Measurements from ENCODE around the gene CEP76.
A peak's percentile ranks its signal among the peaks of the same experiment; 100 is the strongest.
"Not testable (repeated sequence)": the region's sequence is repeated elsewhere in the genome, so short reads cannot be mapped to it uniquely, and the experiment has no call there.

The CEP76 gene

GRCh38 chr18:12703096-12703567 is 609 bp upstream of the CEP76 start:
- no peak for DNase-seq

- no peak for DNase-seq
Measured at GRCh38 chr18:12701161-12701560, 1.4 kb downstream of the CEP76 start.

DNA sequence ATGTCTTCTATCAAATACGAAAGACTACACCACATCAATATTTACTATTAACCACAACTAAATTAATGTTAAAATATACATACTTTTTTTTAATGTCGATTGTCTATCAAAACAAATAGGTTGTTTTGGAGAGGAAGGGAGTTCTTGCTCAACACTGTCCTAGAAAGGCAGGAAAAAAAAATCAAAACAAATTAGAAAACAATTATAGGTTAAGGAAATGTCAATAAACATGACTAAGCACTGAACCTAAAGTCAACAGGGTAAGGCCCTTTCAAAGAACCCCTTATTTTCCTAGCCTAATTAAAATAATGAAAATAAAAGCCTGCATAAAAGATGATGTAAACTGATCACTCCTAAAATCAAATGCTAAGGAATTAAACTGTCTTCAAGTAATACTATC is 2.8 kb downstream of the CEP76 start:
- no peak for DNase-seq

DNA sequence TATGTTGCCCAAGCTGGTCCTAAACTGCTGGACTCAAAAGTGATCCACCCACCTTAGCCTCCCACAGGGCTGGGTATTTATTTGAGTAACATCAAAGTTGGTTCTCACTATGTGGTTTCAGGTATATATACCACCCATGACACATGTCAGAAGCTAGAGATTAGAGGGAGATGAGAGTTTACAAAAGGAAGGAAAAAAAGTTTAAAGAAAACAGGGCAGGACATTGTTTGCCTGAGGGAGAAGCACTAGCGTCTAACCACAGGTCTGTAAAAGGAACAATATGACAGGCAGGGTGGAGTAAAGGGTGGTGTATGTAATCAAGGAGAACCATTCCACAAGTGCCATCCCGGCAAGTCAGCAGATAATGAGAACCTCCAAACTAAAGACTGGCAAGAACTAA is 8.5 kb downstream of the CEP76 start:
- DNase-seq = no peak

DNA sequence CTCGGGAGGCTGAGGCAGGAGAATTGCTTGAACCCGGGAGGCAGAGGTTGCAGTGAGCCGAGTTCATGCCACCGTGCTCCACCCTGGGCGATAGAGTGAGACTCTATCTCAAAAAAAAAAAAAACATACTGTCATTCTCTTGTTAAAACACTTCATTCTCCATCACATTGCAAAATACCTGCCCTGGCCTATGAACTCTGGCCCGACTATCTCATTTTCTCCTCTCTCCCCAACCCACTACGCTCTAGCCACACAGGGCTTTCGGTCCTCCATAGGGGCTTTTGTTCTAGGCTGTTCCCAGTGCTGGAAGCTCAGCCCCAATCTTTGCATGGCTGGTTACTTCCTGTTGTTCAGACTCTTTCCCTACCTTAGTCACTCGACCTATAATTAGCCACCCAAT is 10.3 kb downstream of the CEP76 start:
- DNase-seq = no peak

DNA sequence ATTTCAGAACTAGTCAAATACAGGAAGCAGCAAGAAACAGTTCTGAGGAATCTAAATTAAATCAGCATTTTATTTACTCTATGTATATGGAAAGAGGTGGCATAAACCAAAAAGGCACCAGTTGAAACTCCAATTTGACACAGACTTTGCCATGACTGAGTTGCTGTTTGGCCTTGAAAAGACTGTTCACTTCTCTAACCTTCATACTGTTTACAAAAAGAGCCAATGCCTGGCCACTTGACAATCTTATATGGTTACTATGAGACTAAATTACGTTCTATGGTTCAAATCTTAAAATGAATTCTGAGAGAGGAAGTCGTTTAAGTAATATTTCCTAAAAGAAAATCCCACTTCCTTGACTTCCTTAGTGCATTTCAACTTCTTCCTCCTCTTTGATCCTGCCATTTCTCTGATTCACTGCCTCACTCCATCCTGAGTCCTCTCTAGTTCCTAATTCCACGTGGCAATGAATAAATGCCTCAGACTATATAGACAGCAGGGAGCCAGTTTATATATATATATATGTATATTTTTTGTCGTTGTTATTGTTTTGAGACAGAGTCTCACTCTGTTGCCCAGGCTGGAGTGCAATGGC is 13.2 kb downstream of the CEP76 start:
- no peak for DNase-seq

- DNase-seq = no peak
Measured at GRCh38 chr18:12686100-12686499, 16.4 kb downstream of the CEP76 start.

GRCh38 chr18:12679183-12679786 is 23.2 kb downstream of the CEP76 start:
- no peak for DNase-seq

DNA sequence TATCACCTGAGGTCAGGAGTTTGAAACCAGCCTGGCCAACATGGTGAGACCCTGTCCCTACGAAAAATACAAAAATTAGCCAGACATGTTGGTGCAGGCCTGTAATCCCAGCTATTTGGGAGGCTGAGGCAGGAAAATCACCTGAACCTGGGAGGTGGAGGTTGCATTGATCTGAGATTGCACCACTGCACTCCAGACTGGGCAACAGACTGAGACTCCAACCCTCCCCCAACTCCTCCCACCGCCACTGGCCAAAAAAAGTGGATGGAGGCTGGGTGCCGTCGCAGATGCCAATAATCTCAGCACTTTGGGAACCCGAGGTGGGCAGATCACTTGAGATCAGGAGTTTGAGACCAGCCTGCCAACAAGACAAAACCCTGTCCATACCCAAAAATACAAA is 34.5 kb downstream of the CEP76 start:
- no peak for DNase-seq

DNA sequence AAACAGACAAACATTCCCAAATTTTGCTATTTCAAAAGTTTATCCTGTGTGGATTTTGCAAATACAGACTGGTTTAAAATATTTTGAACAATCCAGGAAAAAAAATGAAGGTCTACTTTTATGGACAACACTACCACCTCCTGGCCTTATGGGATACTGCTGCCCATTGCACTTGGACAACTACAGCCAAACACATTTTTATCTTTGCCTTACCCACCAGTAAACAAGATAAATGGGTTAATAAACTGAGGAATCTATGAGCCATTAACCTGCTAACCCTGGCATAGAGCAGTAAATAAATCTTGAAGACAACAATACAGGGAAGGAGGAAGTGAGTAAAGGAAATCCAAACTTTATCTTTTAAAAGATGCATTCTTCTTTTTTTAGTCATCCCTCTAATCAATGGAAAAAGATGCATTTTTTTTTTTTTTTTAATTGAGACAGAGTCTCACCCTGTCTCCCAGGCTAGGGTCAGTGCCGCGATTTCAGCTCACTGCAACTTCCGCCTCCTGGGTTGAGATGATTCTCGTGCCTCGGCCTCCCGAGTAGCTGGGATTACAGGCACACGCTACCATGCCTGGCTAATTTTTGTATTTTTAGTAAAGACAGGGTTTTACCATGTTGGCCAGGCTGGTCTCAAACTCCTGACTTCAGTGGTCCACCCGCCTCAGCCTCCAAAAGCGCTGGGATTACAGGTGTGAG is 42.5 kb downstream of the CEP76 start:
- DNase-seq = peak; percentile 7

- DNase-seq = no peak
Measured at GRCh38 chr18:12658426-12659138, 43.9 kb downstream of the CEP76 start.

DNA sequence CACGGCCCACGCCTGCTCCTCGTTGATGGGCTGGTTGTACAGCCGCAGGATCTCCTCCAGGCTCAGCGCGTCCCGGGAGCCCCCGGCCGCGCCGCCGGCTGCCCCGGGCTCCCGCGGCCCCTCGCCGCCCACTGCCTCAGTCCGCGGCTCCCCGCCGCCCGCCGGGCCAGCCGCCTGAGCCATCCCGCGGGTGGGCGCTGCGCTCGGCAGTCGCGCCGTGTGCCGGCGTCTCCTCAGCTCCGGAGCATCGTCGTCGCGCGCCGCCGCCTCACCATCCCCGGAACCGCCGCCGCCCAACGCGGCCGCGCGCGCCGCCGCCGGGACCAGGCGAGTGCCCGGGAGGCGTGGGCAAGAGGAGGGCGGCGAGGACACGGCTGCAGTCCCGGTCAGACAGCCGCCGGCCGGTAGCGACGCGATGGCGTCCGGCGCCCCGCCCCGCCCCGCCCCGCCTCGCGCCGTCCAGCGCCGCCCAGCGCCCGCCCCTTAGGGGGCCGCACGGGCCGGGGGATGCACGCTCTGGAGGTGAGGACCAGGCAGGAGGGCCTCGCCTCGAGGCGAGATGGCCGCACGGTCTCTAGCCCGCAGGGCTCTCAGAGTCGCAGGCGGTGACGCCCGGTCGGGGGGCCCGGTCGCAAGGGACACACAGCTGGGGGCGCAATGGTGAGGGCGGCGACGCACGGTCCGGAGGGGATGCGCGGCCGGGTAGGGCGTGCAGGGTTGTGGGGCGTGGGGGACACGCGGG is 44.7 kb downstream of the CEP76 start, which contains the start of gene SPIRE1:
Gene SPIRE1 (minus strand): TSS at position 424 of the 742 bp plus-strand sequence. CDS start 241 bp downstream, at position 183.
- peak; percentile 30 for DNase-seq

DNA sequence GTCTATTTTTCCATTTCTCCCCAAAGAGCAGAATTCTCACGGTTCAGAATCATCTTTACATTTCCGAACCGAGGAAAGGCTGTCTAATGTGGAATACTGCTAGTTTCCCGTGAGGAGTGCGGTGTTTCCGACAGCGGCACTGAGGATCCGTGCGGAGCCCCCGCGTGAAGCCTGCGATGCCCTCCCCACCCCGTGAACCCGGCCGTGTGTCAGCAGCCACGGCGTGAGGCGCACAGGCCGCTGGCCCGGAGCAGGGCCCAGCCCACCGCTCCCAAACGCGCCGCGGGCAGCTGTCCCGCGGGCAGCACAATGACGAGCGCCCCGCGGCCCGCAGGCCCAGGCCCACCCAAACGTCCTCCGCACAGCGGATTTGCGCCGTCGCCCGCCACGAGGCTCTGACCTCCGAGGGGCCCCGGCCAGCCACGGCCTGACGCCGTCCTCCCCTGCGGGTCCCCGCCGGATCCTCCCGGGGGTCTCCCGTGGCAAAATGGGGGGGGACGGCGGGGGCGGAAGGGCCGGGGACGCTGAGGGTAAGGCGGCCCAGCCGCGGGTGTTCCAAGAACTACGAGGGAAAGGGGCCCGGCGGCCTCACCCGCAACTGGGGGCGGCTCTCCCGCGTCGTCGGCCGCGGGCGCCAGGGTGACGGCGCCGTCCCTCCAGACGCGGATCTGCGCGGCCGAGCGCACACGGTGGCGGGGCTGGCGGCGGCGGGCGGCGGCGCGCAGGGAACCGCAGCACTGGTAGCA is 45.4 kb downstream of the CEP76 start:
- peak; percentile 1 for DNase-seq

DNA sequence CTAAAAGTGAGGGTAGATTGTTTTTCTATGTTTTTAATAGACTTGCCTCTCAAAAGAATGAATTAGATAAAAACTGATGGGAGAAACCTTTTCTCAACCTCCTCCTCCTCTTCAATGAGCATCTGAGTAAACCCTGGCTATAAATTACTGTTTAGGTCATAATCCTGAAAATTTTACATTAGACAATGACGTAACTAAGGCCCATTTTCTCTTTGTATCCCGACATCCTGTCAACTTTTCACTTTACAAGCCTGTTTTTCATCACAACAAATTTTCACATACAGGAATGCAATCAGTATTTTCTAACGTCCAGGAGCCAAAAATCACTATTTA is 46.0 kb downstream of the CEP76 start:
- DNase-seq = no peak

DNA sequence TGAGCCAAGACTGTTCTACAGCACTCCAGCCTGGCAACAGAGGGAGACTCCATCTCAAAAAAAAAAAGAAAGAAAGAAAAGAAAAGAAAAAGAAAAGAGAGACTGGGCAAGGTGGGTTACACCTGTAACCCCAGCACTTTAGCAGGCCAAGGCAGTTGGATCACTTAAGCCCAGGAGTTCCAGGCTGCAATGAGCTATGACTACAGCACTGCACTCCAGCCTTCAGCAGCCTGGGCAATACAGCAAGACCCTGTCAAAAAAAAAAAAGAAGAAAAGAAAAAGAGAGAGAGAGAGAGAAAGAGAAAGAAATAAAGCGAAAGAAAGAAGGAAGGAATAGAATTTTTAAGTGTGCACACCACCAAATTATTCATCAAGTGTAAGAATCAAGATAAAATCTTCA is 47.6 kb downstream of the CEP76 start:
- DNase-seq = no peak

DNA sequence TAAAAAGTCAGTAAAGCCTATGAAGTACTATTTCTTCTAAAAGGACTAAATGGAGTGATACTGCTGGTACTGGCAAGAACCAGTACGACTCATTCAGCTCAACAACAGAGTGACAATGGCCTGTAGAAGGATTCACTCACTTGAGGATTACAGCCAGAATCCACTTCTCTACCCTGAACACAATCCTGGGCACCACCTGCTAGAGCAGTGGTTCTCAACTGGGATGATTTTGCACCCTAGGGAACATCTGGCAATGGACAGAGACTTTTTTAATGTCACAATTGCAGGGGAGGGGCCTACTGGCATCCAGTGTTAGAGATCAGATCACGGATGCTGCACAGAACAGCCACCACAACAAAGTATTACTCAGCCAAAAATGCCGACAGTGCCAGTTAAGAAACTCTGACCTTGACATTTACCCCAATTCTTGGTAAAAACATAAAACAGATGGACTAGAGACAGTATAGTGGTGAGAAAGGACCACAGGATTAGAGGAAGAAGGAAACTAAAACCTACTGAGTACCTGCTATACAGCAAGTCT is 49.6 kb downstream of the CEP76 start:
- no peak for DNase-seq

GRCh38 chr18:12651651-12652050 is 50.9 kb downstream of the CEP76 start:
- no peak for DNase-seq

DNA sequence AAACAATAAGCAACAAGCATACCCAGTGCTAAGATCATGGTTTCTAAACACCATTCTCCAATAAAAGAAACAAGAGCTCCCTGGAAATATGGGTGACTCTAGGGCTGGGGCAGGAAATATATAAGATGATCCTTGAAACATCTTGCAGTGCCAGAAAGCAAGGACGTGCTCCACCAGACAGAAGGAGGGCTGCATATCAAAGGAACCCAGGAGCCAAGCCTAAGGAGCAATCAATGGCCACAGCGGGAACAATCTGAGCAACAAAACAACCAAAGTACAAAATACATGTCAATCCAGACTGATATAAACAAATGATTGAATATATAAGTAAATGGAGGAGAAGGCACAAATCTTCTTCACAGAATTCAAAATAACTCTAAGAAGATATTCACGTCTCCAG is 54.8 kb downstream of the CEP76 start:
- no peak for DNase-seq

DNA sequence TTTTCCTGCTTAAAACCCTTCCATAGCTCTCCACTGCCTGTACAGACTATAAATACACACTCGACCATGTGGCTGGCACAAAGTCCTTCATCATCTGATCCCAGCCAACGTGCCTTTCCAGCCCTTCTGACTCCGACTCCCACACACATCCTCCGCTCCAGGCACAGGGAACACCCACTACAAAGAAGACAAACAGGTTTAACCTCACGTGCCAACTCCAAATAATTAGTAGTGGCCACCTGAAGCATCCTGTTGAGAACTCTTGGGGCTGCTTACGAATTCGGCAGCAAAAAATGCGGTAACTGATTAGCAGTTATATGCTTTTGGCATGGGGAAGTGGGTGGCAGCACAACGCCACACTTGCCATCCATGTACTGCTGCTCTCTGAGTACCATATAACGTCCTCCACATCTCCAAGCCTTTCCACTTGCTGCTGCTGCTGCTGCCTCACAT is 56.7 kb downstream of the CEP76 start:
- DNase-seq = no peak

DNA sequence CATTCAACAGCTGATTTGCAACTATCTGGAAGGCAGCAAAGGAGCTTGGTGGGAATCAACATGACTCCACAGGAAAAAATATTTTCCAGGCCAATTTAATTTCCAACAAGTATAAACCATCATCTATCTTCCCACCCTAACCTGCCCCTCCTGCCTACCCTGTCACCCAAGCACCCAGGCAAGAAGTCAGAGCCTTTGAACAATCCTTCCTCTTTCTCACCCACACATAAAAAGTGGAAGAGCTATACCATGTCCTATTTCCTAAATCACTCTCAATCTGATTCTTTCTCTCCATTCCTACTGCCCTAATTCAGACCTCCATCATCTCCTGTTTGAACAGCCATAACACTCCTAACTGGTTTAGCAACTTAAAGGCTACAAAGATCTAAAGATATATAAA is 57.3 kb downstream of the CEP76 start:
- no peak for DNase-seq

GRCh38 chr18:12643756-12644155 is 58.8 kb downstream of the CEP76 start:
- not testable (repeated sequence) for DNase-seq

DNA sequence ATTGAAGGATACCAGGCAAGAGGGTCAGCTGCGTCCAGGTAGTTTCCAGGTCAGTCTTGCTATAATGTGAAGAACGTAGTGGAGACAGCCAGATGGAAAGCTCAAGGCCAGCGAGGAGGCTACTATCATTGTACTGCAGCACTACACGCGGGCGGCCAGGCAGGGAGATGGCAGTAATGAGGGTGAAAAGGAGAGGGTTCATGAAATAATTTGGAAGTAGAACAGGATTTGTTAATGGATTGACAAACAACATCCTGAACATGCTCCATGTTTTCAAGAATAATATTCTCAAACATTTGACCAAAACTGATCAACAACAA is 61.7 kb downstream of the CEP76 start:
- no peak for DNase-seq

Data from T-helper 9 cell (primary cell).